ENCODE data around the gene NFE2L1. TPM values are rescaled to one million over a fixed set of nuclear protein-coding genes. Genes with fewer than 3 reads are reported as not detected.

The NFE2L1 gene
- total and polyA plus RNA-seq, 9 of the 15 experiments (the other 6 are each of a cell fraction or from before 2014, with no cell fraction given), result 2.0 to 68.6 (median 39.7) TPM

DNA sequence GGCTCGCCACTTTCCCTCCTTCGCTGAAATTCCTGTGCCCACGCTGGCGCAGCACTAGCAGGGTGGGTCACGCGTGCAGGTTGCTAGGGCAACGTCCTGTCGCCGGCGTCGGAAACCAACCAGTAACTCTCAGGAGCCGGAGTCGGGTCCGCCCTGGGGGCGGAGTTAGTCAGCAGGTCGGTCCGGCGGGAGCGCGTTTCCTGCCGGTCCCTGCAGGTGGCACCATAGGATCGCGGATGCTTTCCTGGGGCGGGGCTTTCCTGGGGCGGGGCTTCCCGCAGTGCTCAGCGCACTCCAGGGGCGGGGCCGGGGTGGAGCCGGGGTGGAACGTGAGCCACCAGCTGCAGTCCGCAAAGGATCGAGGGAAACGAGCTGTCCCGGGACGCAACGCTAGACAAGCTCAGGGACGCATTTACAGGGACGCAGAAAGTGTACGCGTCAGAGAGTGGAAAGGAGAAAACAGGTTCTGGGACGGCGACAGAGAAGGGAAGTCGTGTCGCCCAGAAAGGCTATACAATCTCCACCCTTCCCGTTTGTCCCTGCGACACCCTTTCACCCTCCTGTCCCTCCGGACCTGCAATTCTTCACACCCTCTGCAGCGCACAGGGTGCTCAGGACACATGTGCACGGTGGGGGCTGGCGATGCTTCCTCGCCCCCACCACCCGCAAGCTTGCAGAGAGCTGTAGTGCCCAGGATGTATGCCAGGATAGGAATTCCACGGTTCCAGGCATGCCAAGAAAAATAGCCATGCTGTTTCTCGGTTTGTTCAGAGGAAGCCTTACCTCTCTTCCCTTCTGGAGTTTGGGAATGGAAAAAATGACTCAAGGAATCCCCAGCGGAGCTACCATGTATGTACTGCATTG is 22.9 kb upstream of the NFE2L1 start (continued):
- TF ChIP-seq USF1 (CRISPR knock-in tag; IDR thresholded peaks at IDR 0.05) (peak; percentile 82), MAFG (tag; conservative IDR thresholded peaks at IDR 0.05) (no peak), XRCC5 (IDR thresholded peaks at IDR 0.05; ENCODE audit: low read depth, low read length) (no peak), SRSF9 (IDR thresholded peaks at IDR 0.05; ENCODE audit: borderline replicate concordance, low read depth, low read length) (no peak), RBM14 (IDR thresholded peaks at IDR 0.05; ENCODE audit: borderline replicate concordance, insufficient read depth, low read depth, low read length) (no peak), MITF (IDR thresholded peaks at IDR 0.05) (peak; percentile 18; the same call in 1 of the 2 replicates), CREB1 (IDR thresholded peaks at IDR 0.05) (no peak), CREB1 (CRISPR knock-in tag; IDR thresholded peaks at IDR 0.05) (peak; percentile 64; the same call in 1 of the 2 replicates), BCL6 (CRISPR knock-in tag; IDR thresholded peaks at IDR 0.05) (no peak), NRF1 (conservative IDR thresholded peaks at IDR 0.05 in 1 of 2, IDR thresholded peaks at IDR 0.05 in 1 of 2) (peak; percentile 71 to 76), FOXK2 (conservative IDR thresholded peaks at IDR 0.05 in 1 of 2, IDR thresholded peaks at IDR 0.05 in 1 of 2; ENCODE audit: low read depth in 2 of 2) (peak; percentile 20 to 39; a peak in 2 of 4 replicates), MEIS2 (IDR thresholded peaks at IDR 0.05; ENCODE audit: partially characterized antibody) (peak; percentile 51), ZBTB1 (CRISPR knock-in tag; IDR thresholded peaks at IDR 0.05; ENCODE audit: borderline replicate concordance, low read depth) (no peak), USF2 (CRISPR knock-in tag; IDR thresholded peaks at IDR 0.05) (peak; percentile 81)
- TF ChIP-seq, protein P1, sequence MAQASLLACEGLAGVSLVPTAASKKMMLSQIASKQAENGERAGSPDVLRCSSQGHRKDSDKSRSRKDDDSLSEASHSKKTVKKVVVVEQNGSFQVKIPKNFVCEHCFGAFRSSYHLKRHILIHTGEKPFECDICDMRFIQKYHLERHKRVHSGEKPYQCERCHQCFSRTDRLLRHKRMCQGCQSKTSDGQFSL (CRISPR knock-in tag; IDR thresholded peaks at IDR 0.05), result 0 out of 2 replicates have a peak, but pooled peaks have one; percentile 33
- TF ChIP-seq, protein P1 (tag; IDR thresholded peaks at IDR 0.05), result no peak
